PC-3 (cell line): ENCODE measurements around the gene CCDC91.

Experiments
- EZH2phosphoT487 ChIP-seq: fragments of 300-600 bp; sonication (generic); IDR thresholded peaks from 2 replicates; pipeline ENCODE4 v1.6.1; 2018; ENCODE audit warnings: mild to moderate bottlenecking, antibody characterized with exemption, low read length, borderline replicate concordance
- TF ChIP-seq, protein P1 (sequence below): fragments of 300-600 bp; sonication (generic); conservative IDR thresholded peaks from 2 replicates; pipeline ENCODE4 v1.5.1; 2017; ENCODE audit warnings: antibody characterized with exemption, low read depth, mild to moderate bottlenecking, low read length

DNA sequence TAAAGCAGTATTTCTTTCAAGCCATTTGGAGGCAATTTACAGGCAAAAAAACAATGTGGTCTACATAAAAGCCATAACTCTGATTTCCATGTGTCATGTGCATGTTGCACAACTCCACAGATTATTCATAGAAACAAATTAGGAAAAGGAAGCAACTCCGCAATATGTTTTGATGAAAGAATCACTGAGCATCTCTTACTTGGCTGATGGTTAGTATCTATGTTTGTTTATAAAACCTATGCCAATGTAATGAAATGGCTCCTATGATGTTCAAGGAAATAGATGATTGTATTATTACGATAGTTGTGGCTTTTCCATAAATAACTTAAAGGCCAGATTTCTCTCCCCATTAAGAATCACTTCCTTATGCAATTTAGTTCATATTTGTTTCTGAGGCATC lies 373.7 kb downstream of the CCDC91 start:
- TF ChIP-seq, protein P1, sequence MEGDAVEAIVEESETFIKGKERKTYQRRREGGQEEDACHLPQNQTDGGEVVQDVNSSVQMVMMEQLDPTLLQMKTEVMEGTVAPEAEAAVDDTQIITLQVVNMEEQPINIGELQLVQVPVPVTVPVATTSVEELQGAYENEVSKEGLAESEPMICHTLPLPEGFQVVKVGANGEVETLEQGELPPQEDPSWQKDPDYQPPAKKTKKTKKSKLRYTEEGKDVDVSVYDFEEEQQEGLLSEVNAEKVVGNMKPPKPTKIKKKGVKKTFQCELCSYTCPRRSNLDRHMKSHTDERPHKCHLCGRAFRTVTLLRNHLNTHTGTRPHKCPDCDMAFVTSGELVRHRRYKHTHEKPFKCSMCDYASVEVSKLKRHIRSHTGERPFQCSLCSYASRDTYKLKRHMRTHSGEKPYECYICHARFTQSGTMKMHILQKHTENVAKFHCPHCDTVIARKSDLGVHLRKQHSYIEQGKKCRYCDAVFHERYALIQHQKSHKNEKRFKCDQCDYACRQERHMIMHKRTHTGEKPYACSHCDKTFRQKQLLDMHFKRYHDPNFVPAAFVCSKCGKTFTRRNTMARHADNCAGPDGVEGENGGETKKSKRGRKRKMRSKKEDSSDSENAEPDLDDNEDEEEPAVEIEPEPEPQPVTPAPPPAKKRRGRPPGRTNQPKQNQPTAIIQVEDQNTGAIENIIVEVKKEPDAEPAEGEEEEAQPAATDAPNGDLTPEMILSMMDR = no peak
- TF ChIP-seq EZH2phosphoT487 = no peak
